PFSK-1 (cell line): Measurements from ENCODE around the gene TMEM267.

ENCODE experiments used
- FOXP2 ChIP-seq: optimal IDR thresholded peaks from 2 replicates; pipeline ENCODE3; 2011; ENCODE audit warnings: borderline replicate concordance, control low read depth, inconsistent platforms; ENCODE audit not compliant: insufficient read depth; ENCODE audit errors: extremely low read length, extremely low read depth
- POLR2AphosphoS5 ChIP-seq: IDR thresholded peaks from 2 replicates; pipeline ENCODE4 v1.6.1; 2012; ENCODE audit warnings: low read depth, mild to moderate bottlenecking, control low read depth, low read length, moderate library complexity
- REST ChIP-seq, 2 experiments: IDR thresholded peaks; 2 replicates each; pipeline versions ENCODE4 v1.6.1 to v1.8.0; 2011 to 2012; ENCODE audit warnings: low read depth in 2 of 2, low read length in 2 of 2, control low read depth in 1 of 2, inconsistent platforms in 1 of 2, mild to moderate bottlenecking in 1 of 2, moderate library complexity in 1 of 2; ENCODE audit not compliant: insufficient read depth in 1 of 2
- SIN3A ChIP-seq: IDR thresholded peaks from 2 replicates; pipeline ENCODE4 v1.6.1; 2012; ENCODE audit warnings: mild to moderate bottlenecking, low read length, moderate library complexity, borderline replicate concordance; ENCODE audit not compliant: insufficient read depth
- TAF1 ChIP-seq: IDR thresholded peaks from 2 replicates; pipeline ENCODE4 v1.6.1; 2012; ENCODE audit warnings: low read length, control low read depth, borderline replicate concordance; ENCODE audit not compliant: insufficient read depth

Gene TMEM267

GRCh38 chr5:43412644-43413043 lies 71.0 kb downstream of the TMEM267 start:
- TF ChIP-seq POLR2AphosphoS5 (no peak), FOXP2 (no peak), REST (IDR thresholded peaks at IDR 0.05; ENCODE audit: insufficient read depth in 1 of 2, low read depth in 2 of 2, low read length in 2 of 2) (no peak), SIN3A (no peak), TAF1 (no peak)

- TF ChIP-seq POLR2AphosphoS5 (no peak), REST (IDR thresholded peaks at IDR 0.05; ENCODE audit: insufficient read depth in 1 of 2, low read depth in 2 of 2, low read length in 2 of 2) (no peak), SIN3A (no peak), FOXP2 (no peak), TAF1 (no peak)
Measured at GRCh38 chr5:43412156-43412555, 71.5 kb downstream of the TMEM267 start, which contains the start of gene CCL28. TSS of gene CCL28 (minus strand) at chr5:43412391. CDS start at chr5:43412316, 75 bp downstream.

- no peak for TF ChIP-seq POLR2AphosphoS5
- TF ChIP-seq TAF1: no peak
- no peak for TF ChIP-seq REST (IDR thresholded peaks at IDR 0.05; ENCODE audit: insufficient read depth in 1 of 2, low read depth in 2 of 2, low read length in 2 of 2)
Measured at GRCh38 chr5:43411495-43411894, 72.2 kb downstream of the TMEM267 start.

GRCh38 chr5:43410414-43410813 lies 73.3 kb downstream of the TMEM267 start:
- TF ChIP-seq TAF1: no peak
- no peak for TF ChIP-seq FOXP2
- TF ChIP-seq POLR2AphosphoS5: no peak
- TF ChIP-seq SIN3A: no peak
- TF ChIP-seq REST (IDR thresholded peaks at IDR 0.05; ENCODE audit: insufficient read depth in 1 of 2, low read depth in 2 of 2, low read length in 2 of 2): no peak

- TF ChIP-seq POLR2AphosphoS5: no peak
- no peak for TF ChIP-seq REST (IDR thresholded peaks at IDR 0.05; ENCODE audit: insufficient read depth in 1 of 2, low read depth in 2 of 2, low read length in 2 of 2)
- TF ChIP-seq FOXP2: no peak
- no peak for TF ChIP-seq TAF1
- TF ChIP-seq SIN3A: no peak
Measured at GRCh38 chr5:43409809-43410271, 73.8 kb downstream of the TMEM267 start.
